DOHH2 (cell line): Measurements from ENCODE around the gene AIF1L.

Experiments used
- EZH2phosphoT487 ChIP-seq: fragments of 200-600 bp; sonication (generic); IDR thresholded peaks from 2 replicates; pipeline ENCODE4 v1.6.1; 2017; ENCODE audit warnings: borderline replicate concordance, mild to moderate bottlenecking, antibody characterized with exemption, low read length, moderate library complexity, mixed read lengths
- TF ChIP-seq, protein P1 (sequence below): fragments of 200-600 bp; sonication (generic); IDR thresholded peaks from one replicate; pipeline ENCODE4 v1.5.1; 2014; ENCODE audit warnings: antibody characterized with exemption, mild to moderate bottlenecking, low read depth, low read length; ENCODE audit not compliant: poor library complexity, severe bottlenecking

DNA sequence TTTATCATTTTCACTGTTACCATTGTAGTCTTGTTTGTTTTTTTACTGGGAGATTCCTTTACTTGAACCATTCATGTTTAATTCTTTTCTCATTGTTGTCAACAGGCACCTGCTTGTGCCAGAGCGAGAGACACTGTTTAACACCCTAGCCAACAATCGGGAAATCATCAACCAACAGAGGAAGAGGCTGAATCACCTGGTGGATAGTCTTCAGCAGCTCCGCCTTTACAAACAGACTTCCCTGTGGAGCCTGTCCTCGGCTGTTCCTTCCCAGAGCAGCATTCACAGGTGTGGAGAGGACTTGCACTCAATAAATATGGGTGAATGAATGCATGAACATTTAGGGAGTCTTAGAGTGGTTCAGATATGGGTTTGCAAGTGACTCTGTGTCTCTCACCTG, 66.6 kb downstream of the AIF1L start:
- TF ChIP-seq, protein P1, sequence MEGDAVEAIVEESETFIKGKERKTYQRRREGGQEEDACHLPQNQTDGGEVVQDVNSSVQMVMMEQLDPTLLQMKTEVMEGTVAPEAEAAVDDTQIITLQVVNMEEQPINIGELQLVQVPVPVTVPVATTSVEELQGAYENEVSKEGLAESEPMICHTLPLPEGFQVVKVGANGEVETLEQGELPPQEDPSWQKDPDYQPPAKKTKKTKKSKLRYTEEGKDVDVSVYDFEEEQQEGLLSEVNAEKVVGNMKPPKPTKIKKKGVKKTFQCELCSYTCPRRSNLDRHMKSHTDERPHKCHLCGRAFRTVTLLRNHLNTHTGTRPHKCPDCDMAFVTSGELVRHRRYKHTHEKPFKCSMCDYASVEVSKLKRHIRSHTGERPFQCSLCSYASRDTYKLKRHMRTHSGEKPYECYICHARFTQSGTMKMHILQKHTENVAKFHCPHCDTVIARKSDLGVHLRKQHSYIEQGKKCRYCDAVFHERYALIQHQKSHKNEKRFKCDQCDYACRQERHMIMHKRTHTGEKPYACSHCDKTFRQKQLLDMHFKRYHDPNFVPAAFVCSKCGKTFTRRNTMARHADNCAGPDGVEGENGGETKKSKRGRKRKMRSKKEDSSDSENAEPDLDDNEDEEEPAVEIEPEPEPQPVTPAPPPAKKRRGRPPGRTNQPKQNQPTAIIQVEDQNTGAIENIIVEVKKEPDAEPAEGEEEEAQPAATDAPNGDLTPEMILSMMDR = no peak
- TF ChIP-seq EZH2phosphoT487 = no peak
